ENCODE measurements around the gene CELF2.

The CELF2 gene

GRCh38 chr10:11208908-11209829, 191.5 kb downstream of the CELF2 start:
- TF ChIP-seq CTCF (IDR thresholded peaks at IDR 0.05; ENCODE audit: insufficient read depth, missing control alignments), result no peak
- FAIRE-seq (no peak), DNase-seq (ENCODE audit: insufficient read length, low spot score) (no peak)

- no peak for TF ChIP-seq CTCF (IDR thresholded peaks at IDR 0.05; ENCODE audit: insufficient read depth, missing control alignments)
- DNase-seq (ENCODE audit: insufficient read length, low spot score) (no peak), FAIRE-seq (no peak)
These were observed 192.1 kb downstream of the CELF2 start for GRCh38 chr10:11209830-11210181.

- DNase-seq (ENCODE audit: insufficient read length, low spot score) (no peak), FAIRE-seq (no peak)
- TF ChIP-seq CTCF (IDR thresholded peaks at IDR 0.05; ENCODE audit: insufficient read depth, missing control alignments), result no peak
These were observed 192.7 kb downstream of the CELF2 start for GRCh38 chr10:11210211-11210922.

- DNase-seq (ENCODE audit: insufficient read length, low spot score) (no peak), FAIRE-seq (no peak)
- no peak for TF ChIP-seq CTCF (IDR thresholded peaks at IDR 0.05; ENCODE audit: insufficient read depth, missing control alignments)
These were observed 194.8 kb downstream of the CELF2 start for GRCh38 chr10:11212288-11213085.

GRCh38 chr10:11213137-11213536, 195.5 kb downstream of the CELF2 start:
- TF ChIP-seq CTCF (IDR thresholded peaks at IDR 0.05; ENCODE audit: insufficient read depth, missing control alignments), result no peak
- DNase-seq (ENCODE audit: insufficient read length, low spot score) (no peak), FAIRE-seq (no peak)

GRCh38 chr10:11214407-11214806, 196.7 kb downstream of the CELF2 start:
- TF ChIP-seq CTCF (IDR thresholded peaks at IDR 0.05; ENCODE audit: insufficient read depth, missing control alignments), result no peak
- FAIRE-seq (no peak), DNase-seq (ENCODE audit: insufficient read length, low spot score) (no peak)
